Dedifferentiated amniotic fluid mesenchymal stem cell (primary cell): ENCODE data around the gene ENTREP3.

Source experiments
- DNase-seq: peaks from one replicate; pipeline ENCODE4 v3.0.0-alpha.2; 2016; ENCODE audit errors: extremely low spot score

ENTREP3 gene

GRCh38 chr1:155277902-155278688 is 22.8 kb upstream of the ENTREP3 start:
- no peak for DNase-seq

DNA sequence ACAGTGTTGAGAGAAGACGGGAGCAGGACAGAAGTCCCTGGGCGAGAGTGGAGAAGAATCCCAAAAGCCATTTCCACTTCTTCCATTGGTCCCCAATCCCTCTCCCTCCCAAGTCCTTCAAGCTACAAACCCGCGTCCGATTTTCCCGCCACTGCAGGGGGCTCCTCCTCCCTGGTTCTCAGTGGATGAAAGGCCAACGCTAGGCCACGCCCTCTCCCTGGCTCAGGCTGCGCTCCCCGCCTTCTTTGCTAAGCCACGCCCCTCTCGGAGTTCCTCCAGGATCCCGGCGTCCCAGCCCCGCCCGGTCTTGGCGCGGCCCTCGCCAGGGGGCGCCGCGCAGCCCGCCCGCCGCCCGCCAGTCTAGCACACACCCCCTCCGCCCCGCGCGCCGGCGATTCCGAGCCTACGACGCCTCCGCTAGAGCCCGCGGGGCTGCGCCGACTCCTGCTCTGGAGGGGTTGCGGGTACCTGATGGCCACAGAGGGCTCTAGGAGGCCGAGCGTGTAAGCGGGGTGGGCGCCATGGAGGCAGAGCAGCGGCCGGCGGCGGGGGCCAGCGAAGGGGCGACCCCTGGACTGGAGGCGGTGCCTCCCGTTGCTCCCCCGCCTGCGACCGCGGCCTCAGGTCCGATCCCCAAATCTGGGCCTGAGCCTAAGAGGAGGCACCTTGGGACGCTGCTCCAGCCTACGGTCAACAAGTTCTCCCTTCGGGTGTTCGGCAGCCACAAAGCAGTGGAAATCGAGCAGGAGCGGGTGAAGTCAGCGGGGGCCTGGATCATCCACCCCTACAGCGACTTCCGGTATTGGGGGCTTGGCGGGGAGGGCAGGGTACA is 22.0 kb upstream of the ENTREP3 start, which contains the start of gene HCN3:
Gene HCN3, plus strand, starts transcription at position 394 of the 832 bp plus-strand sequence. Its CDS starts 128 bp downstream, at position 522.
- DNase-seq: peak; percentile 96

DNA sequence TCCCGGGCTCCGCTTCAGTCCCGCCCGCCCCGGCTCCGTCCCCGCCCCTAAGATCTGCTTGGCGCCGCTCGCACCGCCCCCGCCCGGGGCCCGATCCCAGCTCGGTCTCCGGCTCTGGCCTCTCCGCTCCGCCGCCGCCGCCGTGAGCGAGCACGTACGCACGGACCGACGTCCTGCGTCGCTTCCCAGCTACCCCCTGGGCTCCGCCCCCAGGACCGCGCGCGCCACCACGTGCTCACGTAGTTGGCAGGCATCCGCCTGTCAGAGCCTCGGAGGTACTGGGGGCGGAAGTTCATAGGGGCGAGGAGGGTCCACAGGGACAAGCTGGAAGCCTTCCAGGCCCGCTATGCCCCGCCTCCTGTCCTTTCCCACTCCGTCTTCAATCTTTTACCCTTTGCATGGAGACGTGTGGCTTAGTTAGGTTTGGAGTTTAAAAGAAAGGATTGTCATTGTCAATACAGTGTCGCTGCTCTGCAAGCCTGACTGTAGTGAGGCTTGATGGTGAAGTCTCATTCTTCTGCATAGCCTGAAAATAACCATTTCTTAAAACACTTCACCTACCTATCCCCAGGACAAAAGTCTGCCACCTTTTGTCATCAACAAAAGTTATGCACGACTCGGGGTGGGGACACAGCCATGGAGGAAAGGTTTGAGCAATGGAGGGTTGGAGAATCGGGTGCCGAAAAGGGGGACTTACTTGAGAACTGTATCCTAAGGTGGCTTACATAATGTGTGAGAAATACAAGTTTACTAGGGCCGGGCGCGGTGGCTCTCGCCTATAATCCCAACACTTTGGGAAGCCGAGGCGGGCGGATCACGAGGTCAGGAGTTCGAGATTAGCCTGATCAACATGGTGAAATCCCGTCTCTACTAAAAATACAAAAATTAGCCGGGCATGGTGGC is 18.3 kb upstream of the ENTREP3 start, which contains the start of gene CLK2:
Gene CLK2, minus strand, starts transcription at position 162 of the 903 bp plus-strand sequence. CDS start 2,527 bp downstream, outside the sequence.
- peak; percentile 81 for DNase-seq

DNA sequence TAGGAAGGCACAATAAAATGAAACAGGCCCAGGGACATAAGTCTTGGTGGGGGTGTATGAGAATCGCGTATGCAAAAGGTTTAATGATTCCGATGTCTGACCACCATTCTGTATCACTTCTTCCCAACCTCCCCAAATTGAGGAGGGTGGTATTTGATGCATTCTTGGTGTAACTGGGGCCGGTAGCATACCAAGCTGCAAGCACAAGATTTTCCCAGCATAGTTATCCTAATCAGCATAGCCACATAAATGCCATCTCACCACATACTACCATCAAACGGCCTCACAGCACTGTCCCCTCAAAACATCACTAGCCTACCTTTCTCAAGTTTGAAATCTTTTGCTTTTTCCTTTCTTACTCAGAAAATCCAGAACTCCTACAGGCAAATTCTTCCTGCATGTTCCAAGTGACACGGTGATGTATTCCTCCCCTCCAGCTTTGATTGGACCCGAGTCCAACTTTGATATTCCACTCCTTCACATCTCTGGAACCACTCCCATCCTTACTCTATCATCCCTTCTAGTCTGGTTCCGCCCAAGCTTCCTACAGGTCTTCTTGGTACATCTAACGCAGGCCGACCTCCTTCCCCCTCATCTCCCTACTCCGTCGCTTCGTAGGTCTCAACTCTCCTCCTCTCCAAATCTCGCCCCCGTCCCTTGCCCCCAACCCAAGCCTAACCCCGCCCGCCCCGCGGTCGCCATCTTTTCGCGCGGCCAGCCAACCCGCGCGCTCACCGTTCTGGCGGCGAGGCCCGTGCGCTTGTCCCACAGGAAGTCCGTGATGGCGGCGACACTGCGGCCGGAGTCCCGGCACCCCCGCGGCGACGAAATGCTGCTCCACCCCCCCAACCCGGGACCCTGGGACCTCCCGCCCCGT is 17.4 kb upstream of the ENTREP3 start:
- peak; percentile 62 for DNase-seq

GRCh38 chr1:155269381-155269780 is 14.1 kb upstream of the ENTREP3 start:
- no peak for DNase-seq

- DNase-seq: no peak
Measured at GRCh38 chr1:155268630-155269029, 13.3 kb upstream of the ENTREP3 start.

DNA sequence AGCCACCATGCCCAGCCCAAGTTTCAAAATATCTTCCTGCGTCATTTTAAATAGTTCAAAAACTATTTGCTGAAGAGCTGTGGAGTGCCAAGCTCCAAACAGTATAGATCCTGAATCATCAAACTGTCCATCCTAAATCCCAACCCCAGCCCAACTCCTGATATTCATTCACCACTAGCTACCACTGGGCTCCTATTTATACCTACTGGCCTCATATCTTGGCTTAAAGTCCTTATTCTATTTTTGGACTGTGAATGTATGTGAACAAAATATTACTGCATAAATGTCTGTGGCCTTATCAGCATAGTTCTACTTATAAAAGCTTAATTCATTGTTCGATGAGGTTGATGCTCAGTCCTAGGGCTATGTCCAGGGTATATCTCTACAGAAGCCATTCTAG is 12.1 kb upstream of the ENTREP3 start:
- DNase-seq: no peak

DNA sequence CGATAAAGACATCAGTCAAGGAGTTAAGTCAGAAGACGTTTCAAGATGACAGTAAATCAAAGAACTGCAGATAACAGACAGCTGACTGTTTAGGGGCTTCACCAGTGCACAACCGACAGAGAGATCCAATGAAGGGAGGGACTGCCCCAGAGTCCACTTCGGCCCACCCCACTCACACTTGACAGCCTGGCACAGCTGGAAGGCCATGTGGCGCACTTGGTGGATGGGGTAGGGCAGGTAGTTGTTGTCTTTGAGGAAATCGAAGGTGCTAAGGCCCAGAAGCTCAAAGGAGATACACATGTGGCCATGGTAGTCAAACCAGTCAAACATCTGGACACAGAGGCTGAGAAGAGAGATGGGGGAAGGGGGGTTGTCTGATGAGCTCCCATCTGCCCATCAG is 11.3 kb upstream of the ENTREP3 start:
- DNase-seq: no peak

- DNase-seq: no peak
Measured at GRCh38 chr1:155263067-155263466, 7.8 kb upstream of the ENTREP3 start.

DNA sequence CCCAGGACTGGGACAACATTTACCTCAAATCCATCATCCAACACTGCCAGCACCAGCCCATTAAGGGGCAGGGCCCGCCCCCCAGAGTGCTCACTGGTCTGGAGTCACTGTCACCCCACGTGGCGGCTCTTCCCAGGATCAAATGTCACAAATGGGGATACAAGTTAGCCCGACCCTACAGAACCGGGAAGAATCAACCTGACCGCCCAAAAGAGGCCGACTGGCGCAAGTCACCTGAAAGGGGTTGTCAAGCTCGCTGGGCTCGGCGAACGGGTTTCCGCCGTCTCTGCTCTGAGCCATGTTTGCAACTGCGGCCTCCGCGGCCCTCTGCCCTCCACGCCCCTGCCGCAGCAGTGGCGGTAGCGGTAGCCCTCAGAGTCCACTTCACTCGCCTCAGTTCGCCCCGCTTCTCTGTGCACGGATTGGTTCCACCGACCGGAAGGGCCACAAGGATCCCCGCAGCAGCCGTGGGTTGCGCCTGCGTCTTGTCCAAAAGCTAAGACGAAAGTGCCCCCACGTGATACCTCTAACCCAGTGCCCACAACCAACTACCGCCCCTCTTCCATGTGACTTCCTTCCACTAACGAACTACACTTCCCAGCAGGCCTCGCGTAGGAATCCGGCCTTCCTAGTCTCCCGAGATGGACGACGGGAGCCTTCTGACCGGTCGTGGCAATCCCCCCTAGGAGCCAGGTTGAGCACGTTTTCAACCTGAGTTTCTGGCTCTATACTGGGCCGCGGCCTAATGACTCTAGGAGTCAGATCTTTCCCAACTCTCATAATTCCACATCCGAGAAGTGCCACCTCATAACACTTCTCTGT is 6.8 kb upstream of the ENTREP3 start, which contains the start of gene SCAMP3:
Gene SCAMP3, minus strand, starts transcription at position 509 of the 822 bp plus-strand sequence. Its CDS starts 209 bp downstream, at position 300.
- DNase-seq: peak; percentile 99

- no peak for DNase-seq
Measured at GRCh38 chr1:155261493-155261851, 6.2 kb upstream of the ENTREP3 start.

- no peak for DNase-seq
Measured at GRCh38 chr1:155260276-155260675, 5.0 kb upstream of the ENTREP3 start.

DNA sequence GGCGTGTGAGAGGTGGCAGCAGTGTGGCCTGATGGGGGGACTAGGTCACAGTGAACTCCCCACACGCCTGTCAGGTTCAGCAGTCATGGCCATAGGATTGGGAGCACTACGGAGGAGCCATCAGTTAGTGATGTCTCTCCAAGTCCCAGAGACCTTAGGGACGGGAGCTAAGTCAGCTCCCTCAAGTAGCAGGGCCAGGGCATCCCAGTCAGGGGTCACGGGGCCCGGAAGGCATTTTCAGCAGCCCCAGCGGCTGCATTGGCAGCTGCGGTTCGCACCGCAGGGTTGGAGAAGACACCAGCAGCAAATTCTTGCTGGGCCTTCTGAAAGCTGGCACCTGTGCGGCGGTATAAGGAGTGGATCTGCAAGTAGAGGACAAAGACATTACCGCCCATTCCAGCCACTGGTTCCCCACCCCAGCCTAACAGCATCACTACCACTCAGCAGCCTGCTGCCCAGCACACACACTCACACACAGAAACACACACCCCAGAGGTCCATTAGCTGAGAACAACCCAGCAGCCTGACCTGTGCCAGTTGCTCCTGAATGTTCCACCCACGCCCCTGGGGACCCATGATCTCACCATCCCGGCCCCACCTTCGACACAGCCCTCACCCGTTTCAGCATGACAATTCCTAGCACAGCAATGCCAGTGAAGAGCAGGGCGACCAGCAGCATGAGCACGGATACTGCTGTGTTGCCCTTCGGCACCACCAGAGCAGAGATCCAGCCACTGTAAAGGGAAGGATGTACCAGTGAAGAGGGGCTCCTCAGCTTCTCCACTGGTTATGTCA is 972 bp upstream of the ENTREP3 start:
- DNase-seq: no peak

DNA sequence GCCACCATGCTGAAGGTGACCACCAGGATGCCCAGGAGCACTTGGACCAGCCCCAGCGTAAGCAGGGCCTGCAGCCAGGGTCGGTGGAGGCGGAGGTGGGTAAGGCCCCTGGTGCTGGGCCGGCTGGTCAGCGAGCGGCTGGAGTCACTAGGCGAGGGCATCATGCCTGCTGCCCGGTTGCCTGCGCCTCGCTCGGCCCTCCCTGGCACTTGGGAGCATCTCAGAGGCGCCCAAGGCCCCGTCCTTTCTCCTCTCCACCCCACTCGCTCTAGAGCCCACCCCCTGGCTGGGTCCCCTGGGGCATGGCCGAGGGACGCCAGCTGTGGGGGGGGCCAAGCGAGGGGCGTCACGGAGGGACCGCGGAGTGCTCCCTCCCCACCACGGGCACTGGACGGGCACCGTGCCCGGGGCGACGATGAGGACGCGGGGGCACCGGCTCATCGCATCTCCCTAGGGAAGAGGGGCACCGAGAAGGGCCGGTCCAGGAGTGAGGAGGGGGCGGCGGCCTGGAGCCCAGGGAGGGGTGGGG is 505 bp downstream of the ENTREP3 start:
- no peak for DNase-seq

GRCh38 chr1:155254228-155254713 is 1.0 kb downstream of the ENTREP3 start:
- no peak for DNase-seq

DNA sequence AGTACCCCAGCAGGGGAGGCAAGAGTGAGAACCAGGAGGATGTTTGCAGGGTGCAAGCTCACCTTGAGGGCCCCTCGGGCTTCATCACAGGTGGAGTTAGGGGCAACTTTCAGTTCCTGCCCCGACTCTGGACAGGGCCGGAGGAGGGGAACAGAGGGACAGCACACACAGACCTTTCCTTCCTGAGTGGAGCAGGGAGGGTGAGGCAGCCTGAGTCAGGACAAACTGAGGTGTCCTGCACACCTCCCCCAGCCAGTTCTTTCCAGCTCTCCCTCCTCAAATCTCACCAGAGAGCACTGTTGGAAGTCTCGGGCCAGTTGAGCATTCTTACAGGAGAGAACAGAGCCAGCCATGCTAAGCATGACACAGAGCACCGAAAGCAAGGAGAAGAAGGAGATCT is 1.5 kb downstream of the ENTREP3 start:
- no peak for DNase-seq

DNA sequence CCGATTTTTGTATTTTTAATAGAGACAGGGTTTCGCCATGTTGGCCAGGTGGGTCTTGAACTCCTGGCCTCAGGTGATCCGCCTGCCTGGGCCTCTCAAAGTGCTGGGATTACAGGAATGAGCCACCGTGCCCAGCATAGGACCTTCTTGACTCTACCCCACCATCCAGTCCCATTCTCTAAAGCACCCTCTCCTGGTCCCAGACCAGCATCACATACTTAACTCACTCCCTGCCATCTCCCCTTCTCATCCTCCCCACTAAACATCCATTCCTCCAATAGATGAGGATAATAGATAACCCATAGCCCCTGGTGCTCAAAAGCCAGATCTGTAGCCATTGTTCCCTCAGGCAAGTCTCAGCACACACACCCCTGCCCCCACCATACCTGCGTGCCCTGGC is 2.1 kb downstream of the ENTREP3 start:
- DNase-seq: no peak

GRCh38 chr1:155251566-155251965 is 3.7 kb downstream of the ENTREP3 start:
- no peak for DNase-seq
